Psoas muscle (tissue), 8 donors: Measurements from ENCODE around the gene GRM7. TPM values are rescaled to one million over a fixed set of nuclear protein-coding genes. Genes with fewer than 3 reads are reported as not detected.

Source experiments
- ATAC-seq, 4 donors: fragments of 200-7000 bp; cut with Tn5 transposase; one replicate each; pipeline ENCODE4 v1.9.1; 2020; ENCODE audit warnings: moderate library complexity in 3 of 4, mild to moderate bottlenecking in 2 of 4
- DNase-seq, 2 donors: peaks; one replicate each; pipeline ENCODE4 v3.0.0-alpha.2; 2020
- H3K27ac ChIP-seq: fragments of 200-600 bp; one replicate; pipeline ENCODE4 v1.8.0; 2022
- H3K27me3 ChIP-seq, 3 donors: fragments of 200-600 bp in 1 of 3; one replicate each; pipeline versions ENCODE4 v1.6.1 to v1.8.0; 2013 to 2022; ENCODE audit warnings: low read length in 2 of 3, mild to moderate bottlenecking in 2 of 3, moderate library complexity in 1 of 3; ENCODE audit not compliant: insufficient read depth in 3 of 3
- H3K36me3 ChIP-seq, 2 donors: fragments of 200-600 bp in 1 of 2; one replicate each; pipeline versions ENCODE4 v1.6.1 to v1.8.0; 2013 to 2022; ENCODE audit warnings: low read depth in 1 of 2, mild to moderate bottlenecking in 1 of 2, moderate library complexity in 1 of 2; ENCODE audit not compliant: insufficient read depth in 1 of 2
- H3K4me1 ChIP-seq: fragments of 200-600 bp; one replicate; pipeline ENCODE4 v1.8.0; 2022
- H3K4me3 ChIP-seq: fragments of 200-600 bp; one replicate; pipeline ENCODE4 v1.8.0; 2022; ENCODE audit warnings: mild to moderate bottlenecking
- H3K9me3 ChIP-seq: fragments of 200-600 bp; one replicate; pipeline ENCODE4 v1.8.0; 2022
- WGBS, 3 donors: extraction: QIAGEN DNeasy Blood & Tissue Kit; methylation state at CpG; one replicate each; pipeline versions ENCODE4 v1.1.6 to v1.1.7; 2013; 5-methylcytosine and 5-hydroxymethylcytosine counted together
- intact Hi-C, 2 donors: fragments of 100-400 bp; cut with DNase I; formaldehyde crosslinking; loops; one replicate each; pipeline versions ENCODE4 v1.11.0 to v1.14.2; 2022
- polyA plus RNA-seq, 3 donors: library from polyadenylated mRNA; stranded (reverse); fragments of 200-250 nt; gene quantifications; one replicate each; pipeline ENCODE4 v1.2.3, GENCODE V29; 2013
- total RNA-seq, 4 donors: library from RNA; stranded (reverse); fragmentation: NEBNext Ultra II Directional in 2 of 4; extraction: Animal tissue kit (Norgen Biotek cat#: 25700) in 2 of 4; gene quantifications; one replicate each; pipeline versions ENCODE4 v1.2.1 to v1.2.4, GENCODE V29; 2021 to 2023
- TF ChIP-seq, protein P1 (sequence below): fragments of 200-600 bp; IDR thresholded peaks from one replicate; pipeline ENCODE4 v1.8.0; 2022; ENCODE audit warnings: antibody characterized with exemption
- donor health status: healthy with polysubstance abuse.
- donor health status: DM: no; HTN: no; CAD: no; lungs with moderate emphysema.
- donor health status: Bipolar disorder and iron deficiency.
- donor health status: healthy.
- donor health status: DM: yes; HTN: yes; CAD: no.
- donor health status: DM: no; HTN: no; CAD: no.
- donor health status: DM: no; HTN: no; CAD: no.
- donor health status: DM: yes; HTN: yes; CAD: no.

Gene GRM7
- total and polyA plus RNA-seq, 7 donors, result 0.01 TPM; not detected in 6

DNA sequence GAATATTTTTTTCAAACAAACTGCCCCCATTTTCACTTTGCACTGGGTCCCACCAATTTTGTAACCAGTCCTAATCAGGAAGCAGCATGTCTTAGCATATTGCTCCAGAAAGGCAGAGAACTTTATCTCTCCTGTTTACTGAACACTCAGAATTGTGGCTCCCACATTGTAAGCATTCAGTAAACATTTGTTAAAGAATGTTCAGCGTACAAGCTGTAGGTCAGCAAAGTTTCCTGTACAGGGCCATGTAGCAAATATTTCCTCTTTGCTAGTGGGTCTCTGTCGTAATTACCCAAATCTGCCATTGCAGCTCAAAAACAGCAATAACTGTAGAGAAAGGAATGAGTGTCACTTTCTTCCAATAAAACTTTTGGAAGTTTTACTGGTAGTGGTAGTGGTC is 393.3 kb downstream of the GRM7 start:
- Histone ChIP-seq H3K9me3 (no peaks in the 10 kb centered on the region), H3K36me3 (no peaks in the 10 kb centered on the region), H3K4me1 (no peaks in the 10 kb centered on the region), H3K27me3 (no peaks in the 10 kb centered on the region), H3K27ac (no peak overlapping the region), H3K4me3 (no peak overlapping the region)
- DNase-seq (no peak), ATAC-seq (no peak)
- WGBS, 3 donors, result 77 to 84% (median 79%) methylated on average over 2 of the region's 2 CpGs
- TF ChIP-seq, protein P1, sequence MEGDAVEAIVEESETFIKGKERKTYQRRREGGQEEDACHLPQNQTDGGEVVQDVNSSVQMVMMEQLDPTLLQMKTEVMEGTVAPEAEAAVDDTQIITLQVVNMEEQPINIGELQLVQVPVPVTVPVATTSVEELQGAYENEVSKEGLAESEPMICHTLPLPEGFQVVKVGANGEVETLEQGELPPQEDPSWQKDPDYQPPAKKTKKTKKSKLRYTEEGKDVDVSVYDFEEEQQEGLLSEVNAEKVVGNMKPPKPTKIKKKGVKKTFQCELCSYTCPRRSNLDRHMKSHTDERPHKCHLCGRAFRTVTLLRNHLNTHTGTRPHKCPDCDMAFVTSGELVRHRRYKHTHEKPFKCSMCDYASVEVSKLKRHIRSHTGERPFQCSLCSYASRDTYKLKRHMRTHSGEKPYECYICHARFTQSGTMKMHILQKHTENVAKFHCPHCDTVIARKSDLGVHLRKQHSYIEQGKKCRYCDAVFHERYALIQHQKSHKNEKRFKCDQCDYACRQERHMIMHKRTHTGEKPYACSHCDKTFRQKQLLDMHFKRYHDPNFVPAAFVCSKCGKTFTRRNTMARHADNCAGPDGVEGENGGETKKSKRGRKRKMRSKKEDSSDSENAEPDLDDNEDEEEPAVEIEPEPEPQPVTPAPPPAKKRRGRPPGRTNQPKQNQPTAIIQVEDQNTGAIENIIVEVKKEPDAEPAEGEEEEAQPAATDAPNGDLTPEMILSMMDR, result no peak
- intact Hi-C loops, result no loop called here

DNA sequence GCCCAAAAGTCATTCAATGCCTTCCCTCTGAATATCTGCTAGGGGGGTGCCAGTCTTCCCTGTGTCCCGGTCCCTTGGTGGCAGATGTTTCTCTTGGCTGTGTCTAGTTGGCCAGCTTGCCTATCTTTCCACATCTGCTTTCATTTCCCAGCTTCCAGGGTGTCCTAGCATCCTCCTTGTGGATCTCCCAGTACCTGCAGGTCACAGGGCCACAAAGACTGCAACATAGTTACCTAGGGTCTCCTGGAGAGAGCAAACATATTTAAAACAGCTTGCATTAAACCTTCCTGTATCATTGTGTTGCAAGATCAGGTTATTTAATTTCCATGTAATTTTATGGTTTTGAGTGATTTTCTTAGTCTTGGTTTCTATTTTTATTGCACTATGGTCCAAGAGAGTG is 400.1 kb downstream of the GRM7 start:
- H3K27me3 ChIP-seq, result no peaks in the 10 kb centered on the region
- intact Hi-C loops, result no loop called here
- no peaks in the 10 kb centered on the region for H3K9me3 ChIP-seq
- no peaks in the 10 kb centered on the region for H3K4me1 ChIP-seq
- 16 to 41% (median 35%) methylated on average over 1 of the region's 1 CpG for WGBS, 3 donors
- no peak overlapping the region for H3K27ac ChIP-seq
- ATAC-seq, result no peak
- TF ChIP-seq, protein P1, result no peak
- no peak for DNase-seq
- no peak overlapping the region for H3K4me3 ChIP-seq
- H3K36me3 ChIP-seq, result no peaks in the 10 kb centered on the region

DNA sequence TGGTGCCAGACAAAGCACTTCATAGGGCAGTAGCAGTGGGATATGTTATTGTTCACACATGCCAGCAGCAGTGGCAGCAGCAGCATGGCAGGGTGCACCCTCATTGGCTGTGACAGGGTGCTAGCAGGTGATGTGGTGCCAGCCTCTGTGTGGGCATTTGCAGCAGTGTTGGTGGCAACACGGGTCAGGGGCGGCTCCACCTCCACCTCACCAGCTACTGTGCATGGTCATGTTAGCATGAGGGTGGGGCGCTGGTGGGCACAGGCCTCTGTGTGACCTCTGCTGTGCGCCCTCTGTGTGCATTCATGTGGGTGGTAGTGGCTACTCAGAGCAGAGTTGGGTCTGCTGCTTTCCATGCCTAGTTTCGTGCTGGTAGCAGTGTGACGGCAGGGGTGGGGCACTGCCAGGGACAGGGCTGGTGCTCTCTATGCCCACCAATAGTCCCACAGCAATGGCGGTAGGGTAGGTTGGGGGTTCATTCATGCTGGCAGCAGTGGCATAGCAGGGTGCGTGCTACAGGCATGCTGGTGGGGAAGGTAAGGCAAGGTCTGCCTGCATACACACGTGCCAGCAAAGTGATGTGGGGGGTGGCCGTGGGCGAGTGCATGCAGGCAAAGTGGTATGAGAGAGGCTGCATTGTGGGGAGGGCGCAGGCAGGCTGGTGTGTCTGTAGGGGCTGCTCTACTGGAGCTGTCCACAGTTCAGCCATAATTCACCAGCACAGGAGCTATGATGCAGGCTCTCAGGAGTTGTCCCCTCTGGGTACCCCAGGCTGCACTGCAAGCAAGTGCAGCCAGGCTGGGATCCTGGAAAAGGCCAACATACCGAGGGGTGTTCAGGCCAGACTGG is 402.7 kb downstream of the GRM7 start:
- Histone ChIP-seq H3K27me3 (no peaks in the 10 kb centered on the region), H3K4me1 (no peaks in the 10 kb centered on the region), H3K27ac (no peak overlapping the region), H3K4me3 (no peak overlapping the region), H3K9me3 (no peaks in the 10 kb centered on the region), H3K36me3 (no peaks in the 10 kb centered on the region)
- TF ChIP-seq, protein P1, result no peak
- intact Hi-C loops, result no loop called here
- no peak for ATAC-seq
- no peak for DNase-seq
- 85 to 88% (median 87%) methylated on average over 13 of the region's 13 CpGs for WGBS, 3 donors

DNA sequence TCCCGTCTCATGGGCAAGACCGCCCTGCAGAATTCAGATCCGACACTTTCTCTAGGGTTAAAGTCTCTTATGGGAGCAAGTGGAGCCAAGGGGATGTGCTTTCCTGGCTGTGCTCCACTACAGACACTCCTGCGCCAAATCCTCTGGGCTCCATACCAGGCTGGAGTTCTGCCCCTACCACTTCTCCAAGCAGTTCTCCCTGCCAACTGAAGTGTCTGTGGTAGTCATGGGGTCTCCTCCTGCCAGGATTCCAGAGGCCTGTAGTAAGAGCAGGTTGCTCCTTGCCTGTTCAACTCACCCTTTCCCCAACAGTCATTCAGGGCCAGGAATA is 403.2 kb downstream of the GRM7 start:
- TF ChIP-seq, protein P1, result no peak
- Histone ChIP-seq H3K4me1 (no peaks in the 10 kb centered on the region), H3K4me3 (no peak overlapping the region), H3K27ac (no peak overlapping the region), H3K36me3 (no peaks in the 10 kb centered on the region), H3K27me3 (no peaks in the 10 kb centered on the region), H3K9me3 (no peaks in the 10 kb centered on the region)
- no peak for DNase-seq
- WGBS, 3 donors, result 35 to 52% (median 42%) methylated on average over 4 of the region's 4 CpGs
- ATAC-seq, result no peak
- intact Hi-C loops, result no loop called here

DNA sequence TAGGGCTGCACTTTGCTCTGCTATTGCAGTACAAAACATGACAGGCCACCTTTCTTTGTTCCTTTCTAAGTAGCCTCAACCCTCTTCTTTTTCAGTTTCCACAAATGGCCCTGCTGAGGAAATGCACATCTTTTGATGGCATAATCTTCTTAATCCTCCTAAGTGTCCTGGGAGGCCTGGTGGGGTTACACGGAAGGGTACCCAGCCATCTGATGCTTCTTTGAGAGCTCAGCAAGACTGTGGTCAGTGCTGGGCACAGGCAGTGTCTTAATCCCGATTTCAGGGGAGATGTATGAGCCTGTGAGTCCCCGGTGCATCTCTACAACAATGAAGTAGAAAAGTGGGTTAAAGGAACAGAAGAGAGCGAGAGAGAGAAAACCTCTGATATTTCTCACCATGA is 404.8 kb downstream of the GRM7 start:
- TF ChIP-seq, protein P1, result no peak
- Histone ChIP-seq H3K4me1 (no peaks in the 10 kb centered on the region), H3K27ac (no peak overlapping the region), H3K36me3 (no peaks in the 10 kb centered on the region), H3K9me3 (no peaks in the 10 kb centered on the region), H3K27me3 (no peaks in the 10 kb centered on the region), H3K4me3 (no peak overlapping the region)
- no peak for DNase-seq
- ATAC-seq, result no peak
- intact Hi-C loops, result no loop called here
- 30 to 38% (median 31%) methylated on average over 4 of the region's 4 CpGs for WGBS, 3 donors
